ENCODE results near the gene LBR. TPM values are rescaled to one million over a fixed set of nuclear protein-coding genes. Genes with fewer than 3 reads are reported as not detected.
"Not testable (repeated sequence)": the region's sequence is repeated elsewhere in the genome, so short reads cannot be mapped to it uniquely, and the experiment has no call there.

The LBR gene
- total RNA-seq, 1 donor from 2014 or later: 79.9 TPM

- no peak for DNase-seq (ENCODE audit: low spot score in 2 of 2)
- no peak for FAIRE-seq
Measured at GRCh38 chr1:225389843-225390242, 38.0 kb downstream of the LBR start.

- FAIRE-seq (no peak), DNase-seq (ENCODE audit: low spot score in 2 of 2) (no peak)
Measured at GRCh38 chr1:225388372-225388771, 39.5 kb downstream of the LBR start.

GRCh38 chr1:225386860-225387259 is 41.0 kb downstream of the LBR start:
- not testable (repeated sequence) for FAIRE-seq; DNase-seq (ENCODE audit: low spot score in 2 of 2)

GRCh38 chr1:225380691-225381090 is 47.1 kb downstream of the LBR start:
- no peak for FAIRE-seq

GRCh38 chr1:225378880-225379279 is 49.0 kb downstream of the LBR start:
- FAIRE-seq (no peak), DNase-seq (ENCODE audit: low spot score in 2 of 2) (no peak)

More at GRCh38 chr1:225380691-225381090, 47.1 kb downstream of the LBR start:
- DNase-seq (ENCODE audit: low spot score in 2 of 2): no peak

GRCh38 chr1:225374996-225375395 is 52.8 kb downstream of the LBR start:
- DNase-seq (ENCODE audit: low spot score in 2 of 2) (no peak), FAIRE-seq (no peak)

GRCh38 chr1:225373155-225373554 is 54.7 kb downstream of the LBR start:
- DNase-seq (ENCODE audit: low spot score in 2 of 2) (no peak), FAIRE-seq (no peak)

GRCh38 chr1:225371366-225372010 is 56.4 kb downstream of the LBR start:
- FAIRE-seq: peak; percentile 47
- DNase-seq (ENCODE audit: low spot score in 2 of 2): no peak

GRCh38 chr1:225368036-225368552 is 59.7 kb downstream of the LBR start:
- DNase-seq (ENCODE audit: low spot score in 2 of 2): no peak
- no peak for FAIRE-seq

- DNase-seq (ENCODE audit: low spot score in 2 of 2) (no peak), FAIRE-seq (no peak)
Measured at GRCh38 chr1:225366552-225366951, 61.3 kb downstream of the LBR start.

- DNase-seq (ENCODE audit: low spot score in 2 of 2) (no peak), FAIRE-seq (no peak)
Measured at GRCh38 chr1:225366018-225366417, 61.8 kb downstream of the LBR start.

- DNase-seq (ENCODE audit: low spot score in 2 of 2): no peak
- FAIRE-seq: no peak
Measured at GRCh38 chr1:225364439-225364838, 63.4 kb downstream of the LBR start.

GRCh38 chr1:225362805-225363204 is 65.0 kb downstream of the LBR start:
- FAIRE-seq (no peak), DNase-seq (ENCODE audit: low spot score in 2 of 2) (no peak)

GRCh38 chr1:225361176-225361575 is 66.7 kb downstream of the LBR start:
- no peak for DNase-seq (ENCODE audit: low spot score in 2 of 2)
- FAIRE-seq: no peak

GRCh38 chr1:225360119-225360518 is 67.7 kb downstream of the LBR start:
- FAIRE-seq: no peak
- DNase-seq (ENCODE audit: low spot score in 2 of 2): no peak

- no peak for FAIRE-seq
- no peak for DNase-seq (ENCODE audit: low spot score in 2 of 2)
Measured at GRCh38 chr1:225355863-225356262, 72.0 kb downstream of the LBR start.

GRCh38 chr1:225354906-225355305 is 72.9 kb downstream of the LBR start:
- no peak for FAIRE-seq
- no peak for DNase-seq (ENCODE audit: low spot score in 2 of 2)

Other genes with a start within 250 kb of the LBR start
- 48.5 TPM for gene ENAH, start 225.1 kb upstream of the LBR start, total RNA-seq

All from frontal cortex (tissue), 4 donors.